CD14-positive monocyte (primary cell): ENCODE measurements around the gene PPA1. TPM values are rescaled to one million over a fixed set of nuclear protein-coding genes. Genes with fewer than 3 reads are reported as not detected.
"Not testable (repeated sequence)": the region's sequence is repeated elsewhere in the genome, so short reads cannot be mapped to it uniquely, and the experiment has no call there.

Source experiments
- DNase-seq, 3 donors: peaks; one replicate each; pipeline ENCODE4 v3.0.0-alpha.2; 2011 to 2022
- H2AFZ ChIP-seq: 2 replicates; pipeline ENCODE4 v1.6.0; 2012; ENCODE audit warnings: mild to moderate bottlenecking, low read depth, low read length, inconsistent platforms; ENCODE audit not compliant: insufficient read depth, poor library complexity, severe bottlenecking
- H3K27ac ChIP-seq, 2 donors: 1 replicate in 1 of 2; 2 replicates in 1 of 2; pipeline ENCODE4 v1.5.1; 2012 to 2013; ENCODE audit warnings: low read length in 2 of 2, control low read depth in 1 of 2, inconsistent platforms in 1 of 2, low read depth in 1 of 2, mild to moderate bottlenecking in 1 of 2
- H3K27me3 ChIP-seq, 2 donors: one replicate each; pipeline versions ENCODE4 v1.6.0 to v1.6.1; 2011 to 2013; ENCODE audit warnings: low read length in 2 of 2; ENCODE audit not compliant: control insufficient read depth in 2 of 2, insufficient read depth in 2 of 2
- H3K36me3 ChIP-seq, 2 donors: replicated peaks in 1 of 2; 1 replicate in 1 of 2; 2 replicates in 1 of 2; pipeline versions ENCODE4 v1.5.1 to v1.6.1; 2012 to 2013; ENCODE audit warnings: low read length in 2 of 2, control low read depth in 1 of 2, inconsistent platforms in 1 of 2, mild to moderate bottlenecking in 1 of 2; ENCODE audit not compliant: insufficient read depth in 2 of 2, control insufficient read depth in 1 of 2
- H3K4me1 ChIP-seq, 2 donors: 1 replicate in 1 of 2; 2 replicates in 1 of 2; pipeline versions ENCODE4 v1.5.1 to v1.6.1; 2012 to 2013; ENCODE audit warnings: low read length in 2 of 2, control low read depth in 1 of 2, inconsistent platforms in 1 of 2, mild to moderate bottlenecking in 1 of 2, moderate library complexity in 1 of 2; ENCODE audit not compliant: insufficient read depth in 2 of 2, control insufficient read depth in 1 of 2
- H3K4me2 ChIP-seq: replicated peaks from 2 replicates; pipeline ENCODE3; 2012; ENCODE audit warnings: low read length, moderate library complexity, mild to moderate bottlenecking; ENCODE audit not compliant: poor library complexity, severe bottlenecking; ENCODE audit errors: extremely low read depth
- H3K4me3 ChIP-seq, 3 experiments: fragments of 200-600 bp in 1 of 3; sonication (generic) in 1 of 3; replicated peaks in 1 of 3; 1 replicate in 2 of 3; 2 replicates in 1 of 3; pipeline ENCODE4 v1.5.1; 2011 to 2013; ENCODE audit warnings: low read length in 3 of 3, mild to moderate bottlenecking in 3 of 3, control low read depth in 2 of 3, low read depth in 2 of 3, inconsistent platforms in 1 of 3, moderate library complexity in 1 of 3
- H3K79me2 ChIP-seq: 2 replicates; pipeline ENCODE4 v1.6.0; 2012; ENCODE audit warnings: mild to moderate bottlenecking, control low read depth, inconsistent platforms, low read length, moderate library complexity; ENCODE audit not compliant: insufficient read depth
- H3K9ac ChIP-seq: 2 replicates; pipeline ENCODE4 v1.6.0; 2017; ENCODE audit warnings: low read length, mild to moderate bottlenecking; ENCODE audit not compliant: insufficient read depth, poor library complexity, severe bottlenecking
- H3K9me3 ChIP-seq, 2 donors: replicated peaks in 1 of 2; 1 replicate in 1 of 2; 2 replicates in 1 of 2; pipeline versions ENCODE4 v1.5.1 to v1.6.1; 2012 to 2013; ENCODE audit warnings: low read length in 2 of 2, control low read depth in 1 of 2; ENCODE audit not compliant: control insufficient read depth in 1 of 2, insufficient read depth in 1 of 2
- H4K20me1 ChIP-seq: 2 replicates; pipeline ENCODE4 v1.6.0; 2012; ENCODE audit warnings: mild to moderate bottlenecking, low read length, control low read depth, moderate library complexity; ENCODE audit not compliant: insufficient read depth
- H3K27ac Mint-ChIP-seq, 7 donors: one replicate each; pipeline ENCODE4 v1.8.0; 2020; ENCODE audit warnings: mild to moderate bottlenecking in 7 of 7, mixed read lengths in 7 of 7, moderate library complexity in 6 of 7, inconsistent platforms in 2 of 7
- H3K27me3 Mint-ChIP-seq, 3 donors: one replicate each; pipeline ENCODE4 v1.8.0; 2021 to 2022; ENCODE audit warnings: low read depth in 3 of 3, mild to moderate bottlenecking in 3 of 3, mixed read lengths in 3 of 3, moderate library complexity in 3 of 3, inconsistent platforms in 1 of 3
- H3K36me3 Mint-ChIP-seq, 2 donors: one replicate each; pipeline ENCODE4 v1.8.0; 2020; ENCODE audit warnings: mixed read lengths in 2 of 2, inconsistent platforms in 1 of 2, mild to moderate bottlenecking in 1 of 2
- H3K4me1 Mint-ChIP-seq: one replicate; pipeline ENCODE4 v1.8.0; 2020; ENCODE audit warnings: mild to moderate bottlenecking, mixed read lengths
- H3K4me3 Mint-ChIP-seq, 2 donors: one replicate each; pipeline ENCODE4 v1.8.0; 2020; ENCODE audit warnings: mild to moderate bottlenecking in 2 of 2, mixed read lengths in 2 of 2, moderate library complexity in 1 of 2
- H3K9me3 Mint-ChIP-seq, 7 donors: one replicate each; pipeline ENCODE4 v1.8.0; 2020 to 2022; ENCODE audit warnings: mixed read lengths in 7 of 7, mild to moderate bottlenecking in 6 of 7, moderate library complexity in 6 of 7, inconsistent platforms in 2 of 7
- CTCF ChIP-seq: fragments of 200-600 bp; IDR thresholded peaks from one replicate; pipeline ENCODE4 v1.8.0; 2022; ENCODE audit warnings: antibody characterized with exemption, mild to moderate bottlenecking
- WGBS: methylation state at CpG from one replicate; pipeline ENCODE4 v1.1.5; 2013; ENCODE audit warnings: missing lambda C conversion rate; ENCODE audit not compliant: insufficient coverage; 5-methylcytosine and 5-hydroxymethylcytosine counted together
- intact Hi-C, 2 donors: fragments of 100-400 bp; cut with micrococcal nuclease; formaldehyde crosslinking; loops; one replicate each; pipeline versions ENCODE4 v1.15.0 to v1.15.1; 2023
- polyA plus RNA-seq, 3 donors: library from polyadenylated mRNA; depleted of rRNA in 1 of 3; unstranded in 2 of 3; stranded (reverse) in 1 of 3; fragments of 300-500 nt in 2 of 3; fragments of >200 nt in 1 of 3; fragmentation: Illumina TruSeq in 2 of 3; gene quantifications; 1 replicate in 2 of 3; 2 replicates in 1 of 3; pipeline ENCODE4 v1.2.3, GENCODE V29; 2012 to 2021

The PPA1 gene
- polyA plus RNA-seq, 3 donors, result 30.9 to 125 (median 112) TPM

- Histone ChIP-seq H2AFZ (no peak overlapping the region), H4K20me1 (no peaks in the 10 kb centered on the region), H3K4me2 (no peak overlapping the region), H3K4me1 (no peaks in the 10 kb centered on the region), H3K27ac (no peak overlapping the region), H3K9me3 (peaks cover 0 to 19% of the 10 kb centered on the region in 2 donors), H3K79me2 (no peaks in the 10 kb centered on the region), H3K36me3 (no peaks in the 10 kb centered on the region), H3K4me3 (no peak overlapping the region), H3K9ac (no peak overlapping the region), H3K27me3 (peaks cover 6 to 11% of the 10 kb centered on the region in 2 donors)
- TF ChIP-seq CTCF, result no peak
- 100% methylated on average over 1 of the region's 3 CpGs for WGBS
- Mint-ChIP-seq H3K4me3 (no peak overlapping the region), H3K36me3 (no peaks in the 10 kb centered on the region), H3K4me1 (no peaks in the 10 kb centered on the region), H3K9me3 (peaks cover 10 to 25% (median 17%) of the 10 kb centered on the region in 7 donors), H3K27me3 (peaks cover 6 to 14% (median 12%) of the 10 kb centered on the region in 3 donors), H3K27ac (no peak overlapping the region)
- intact Hi-C loops, result no loop called here
- DNase-seq, result no peak
Measured at GRCh38 chr10:70241081-70241480, 7.9 kb upstream of the PPA1 start.

DNA sequence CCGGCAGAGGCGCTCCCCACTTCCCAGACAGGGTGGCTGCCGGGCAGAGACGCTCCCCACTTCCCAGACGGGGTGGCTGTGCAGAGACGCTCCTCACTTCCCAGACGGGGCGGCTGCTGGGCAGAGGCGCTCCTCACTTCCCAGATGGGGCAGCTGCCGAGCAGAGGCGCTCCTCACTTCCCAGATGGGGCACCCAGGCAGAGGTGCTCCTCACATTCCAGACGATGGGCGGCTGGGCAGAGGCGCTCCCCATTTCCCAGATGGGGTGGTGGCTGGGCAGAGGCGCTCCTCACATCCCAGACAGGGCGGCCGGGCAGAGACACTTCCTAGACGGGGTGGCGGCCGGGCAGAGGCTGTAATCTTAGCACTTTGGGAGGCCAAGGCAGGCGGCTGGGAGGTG is 6.8 kb upstream of the PPA1 start:
- H3K4me1 Mint-ChIP-seq, H3K4me1 ChIP-seq, H3K4me3 ChIP-seq, intact Hi-C loops, H3K36me3 ChIP-seq, H3K4me2 ChIP-seq, H2AFZ ChIP-seq, H3K9ac ChIP-seq, H3K27ac Mint-ChIP-seq, H3K79me2 ChIP-seq, H3K27me3 ChIP-seq, H3K36me3 Mint-ChIP-seq, H4K20me1 ChIP-seq, H3K27ac ChIP-seq, H3K4me3 Mint-ChIP-seq, DNase-seq: not testable (repeated sequence)
- Mint-ChIP-seq H3K9me3 (peaks cover 10 to 25% (median 17%) of the 10 kb centered on the region in 7 donors), H3K27me3 (peaks cover 9 to 13% (median 9%) of the 10 kb centered on the region in 3 donors)
- peaks cover 0 to 19% of the 10 kb centered on the region in 2 donors for H3K9me3 ChIP-seq
- WGBS, result 90% methylated on average over 11 of the region's 21 CpGs

DNA sequence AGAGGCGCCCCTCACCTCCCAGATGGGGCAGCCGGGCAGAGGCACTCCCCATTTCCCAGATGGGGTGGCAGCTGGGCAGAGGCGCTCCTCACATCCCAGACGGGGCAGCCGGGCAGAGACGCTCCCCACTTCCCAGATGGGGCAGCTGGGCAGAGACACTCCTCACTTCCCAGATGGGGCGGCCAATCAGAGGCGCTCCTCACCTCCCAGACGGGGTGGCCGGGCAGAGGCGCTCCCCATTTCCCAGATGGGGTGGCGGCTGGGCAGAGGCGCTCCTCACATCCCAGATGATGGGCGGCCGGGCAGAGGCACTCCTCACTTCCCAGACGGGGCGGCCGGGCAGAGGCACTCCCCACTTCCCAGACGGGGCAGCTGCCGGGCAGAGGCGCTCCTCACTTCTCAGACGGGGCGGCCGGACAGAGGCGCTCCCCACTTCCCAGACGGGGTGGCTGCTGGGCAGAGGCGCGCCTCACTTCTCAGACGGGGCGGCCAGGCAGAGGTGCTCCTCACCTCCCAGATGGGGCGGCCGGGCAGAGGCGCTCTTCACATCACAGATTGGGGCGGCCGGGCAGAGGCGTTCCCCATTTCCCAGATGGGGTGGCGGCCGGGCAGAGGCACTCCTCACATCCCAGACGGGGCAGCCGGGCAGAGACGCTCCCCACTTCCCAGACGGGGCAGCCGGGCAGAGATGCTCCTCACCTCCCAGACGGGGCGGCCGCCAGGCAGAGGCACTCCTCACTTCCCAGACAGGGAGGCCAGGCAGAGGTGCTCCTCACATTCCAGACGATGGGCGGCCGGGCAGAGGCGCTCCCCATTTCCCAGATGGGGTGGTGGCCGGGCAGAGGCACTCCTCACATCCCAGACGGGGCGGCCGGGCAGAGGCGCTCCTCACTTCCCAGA is 6.1 kb upstream of the PPA1 start:
- H3K4me1 ChIP-seq, H4K20me1 ChIP-seq, H3K36me3 ChIP-seq, H3K79me2 ChIP-seq, H3K27ac ChIP-seq, H3K36me3 Mint-ChIP-seq, DNase-seq, H3K4me3 ChIP-seq, H3K27ac Mint-ChIP-seq, H3K27me3 Mint-ChIP-seq, intact Hi-C loops, H3K9ac ChIP-seq, H3K4me3 Mint-ChIP-seq, H2AFZ ChIP-seq, H3K4me1 Mint-ChIP-seq, H3K4me2 ChIP-seq, H3K27me3 ChIP-seq: not testable (repeated sequence)
- peaks cover 0 to 19% of the 10 kb centered on the region in 2 donors for H3K9me3 ChIP-seq
- WGBS, result 98% methylated on average over 42 of the region's 55 CpGs
- H3K9me3 Mint-ChIP-seq, result peaks cover 10 to 25% (median 17%) of the 10 kb centered on the region in 7 donors
